ENCODE results near the gene TOP3B. TPM values are rescaled to one million over a fixed set of nuclear protein-coding genes. Genes with fewer than 3 reads are reported as not detected.

TOP3B gene
- total and polyA plus RNA-seq, 9 of the 15 experiments (the other 6 are each of a cell fraction or from before 2014, with no cell fraction given): 3.0 to 188 (median 112) TPM

GRCh38 chr22:21933413-21933812 is 49.2 kb downstream of the TOP3B start (continued):
- TF ChIP-seq ESRRB (CRISPR knock-in tag; IDR thresholded peaks at IDR 0.05; ENCODE audit: borderline replicate concordance) (no peak), RBM39 (optimal IDR thresholded peaks at IDR 0.05; ENCODE audit: low read depth, low read length) (no peak), PBX2 (CRISPR knock-in tag; IDR thresholded peaks at IDR 0.05; ENCODE audit: low read depth) (no peak), PBX2 (tag; conservative IDR thresholded peaks at IDR 0.05; ENCODE audit: low read depth) (no peak), MED1 (CRISPR knock-in tag; IDR thresholded peaks at IDR 0.05; ENCODE audit: borderline replicate concordance) (no peak)

- peak overlapping the region in 1 of 2 experiments; percentile 0; a peak in 1 of 4 replicates for H3K9ac ChIP-seq (ENCODE audit: insufficient read depth in 1 of 2, low read depth in 2 of 2, low read length in 2 of 2)
- H3K4me3 ChIP-seq: no peak overlapping the region
- peaks cover 12% of the 10 kb centered on the region for H3K9me1 ChIP-seq (ENCODE audit: control insufficient read depth, insufficient read depth, low read length)
- ChIA-PET CTCF (ENCODE audit: low intra/inter-chr PET ratio) (interaction anchor here (0.7 to 1.6 kb wide), 2 partner anchors 219 to 1544 kb away, joined by 4 to 5 read pairs; no protein-coding TSS in a partner anchor), POLR2A (interaction anchor here (0.5 to 49.7 kb wide), 4 partner anchors 1 to 1870 kb away, joined by 3 to 1041 read pairs (median 522); partner anchors contain the start of gene PPM1F)
- FAIRE-seq (no peak), ATAC-seq (no peak), DNase-seq (ENCODE audit: extremely low read depth in 1 of 4, low spot score in 3 of 4) (no peak)
- 77% methylated on average over 3 of the region's 3 CpGs for WGBS (ENCODE audit: insufficient coverage, low coverage, missing lambda C conversion rate)
- no peaks in the 10 kb centered on the region for H3K9me3 ChIP-seq (replicated peaks; ENCODE audit: control insufficient read depth, insufficient read depth, low read depth, low read length)
- BruUV-seq (replicated peaks): no TSS peak
- intact Hi-C loops (cut with micrococcal nuclease): no loop called here
- in situ Hi-C loops (cut with MboI): loop anchor here (25.0 kb wide), 3 partner anchors 395 to 795 kb away; partner anchors contain the start of gene HIC2
- no peak overlapping the region for H3K4me2 ChIP-seq (ENCODE audit: insufficient read depth, low read length)
- H2AFZ ChIP-seq (ENCODE audit: low read depth, low read length): no peak overlapping the region
- H4K20me1 ChIP-seq (replicated peaks; ENCODE audit: control insufficient read depth, insufficient read depth, low read length): peaks cover 18% of the 10 kb centered on the region; the same call in 1 of the 2 replicates
- no peaks in the 10 kb centered on the region for H3K79me2 ChIP-seq (ENCODE audit: control insufficient read depth, insufficient read depth, low read length)
- peaks cover 86% of the 10 kb centered on the region for H3K36me3 ChIP-seq (ENCODE audit: control insufficient read depth, insufficient read depth, low read length)
- no peaks in the 10 kb centered on the region for H3K27me3 ChIP-seq (ENCODE audit: control insufficient read depth in 2 of 2, insufficient read depth in 2 of 2, low read length in 2 of 2)
- no peak for TF ChIP-seq DEAF1 (CRISPR knock-in tag; IDR thresholded peaks at IDR 0.05)
- no peak for TF ChIP-seq EP300 (IDR thresholded peaks at IDR 0.05; ENCODE audit: low read length)
- TF ChIP-seq ARID2 (IDR thresholded peaks at IDR 0.05): no peak
- TF ChIP-seq RCOR1 (IDR thresholded peaks at IDR 0.05; ENCODE audit: borderline replicate concordance in 1 of 2, low read depth in 2 of 2, low read length in 2 of 2): peak in 1 of 2 experiments; percentile 36; a peak in 2 of 4 replicates
- TF ChIP-seq NFE2L1 (tag; IDR thresholded peaks at IDR 0.05; ENCODE audit: borderline replicate concordance, low read depth): no peak
- TF ChIP-seq ZBTB7A (IDR thresholded peaks at IDR 0.05; ENCODE audit: borderline replicate concordance, control insufficient read depth, low read depth, low read length): no peak
- TF ChIP-seq NFRKB (IDR thresholded peaks at IDR 0.05; ENCODE audit: low read depth): no peak
- TF ChIP-seq RBM15 (IDR thresholded peaks at IDR 0.05; ENCODE audit: insufficient read depth, low read length): no peak
- no peak overlapping the region for H3K27ac ChIP-seq (ENCODE audit: extremely low read depth, low read depth, low read length)
- peaks cover 1 to 38% of the 10 kb centered on the region in 2 experiments; a peak in 4 of 5 replicates for H3K4me1 ChIP-seq (replicated peaks in 1 of 2; ENCODE audit: control insufficient read depth in 2 of 2, insufficient read depth in 2 of 2, low read length in 2 of 2)
These were observed 50.2 kb downstream of the TOP3B start for GRCh38 chr22:21932347-21932746.
